Neural cell (in vitro differentiated cells): ENCODE data around the gene EHMT1.

Experiments
- EP300 ChIP-seq: fragments of 450-650 bp; conservative IDR thresholded peaks from 2 replicates; pipeline ENCODE4 v1.6.1; 2014; ENCODE audit warnings: antibody characterized with exemption, mild to moderate bottlenecking, moderate library complexity; ENCODE audit not compliant: poor library complexity, severe bottlenecking
- EZH2 ChIP-seq: fragments of 200-600, 300-800 bp; shearing (Covaris generic), sonication (generic); IDR thresholded peaks from 2 replicates; pipeline ENCODE4 v1.6.1; 2014; ENCODE audit warnings: antibody characterized with exemption, low read length, borderline replicate concordance, mild to moderate bottlenecking; ENCODE audit not compliant: insufficient read depth, poor library complexity, severe bottlenecking
- POLR2AphosphoS5 ChIP-seq: IDR thresholded peaks from 2 replicates; pipeline ENCODE4 v1.6.1; 2012
- RAD21 ChIP-seq: fragments of 450-650 bp; conservative IDR thresholded peaks from 2 replicates; pipeline ENCODE4 v1.6.1; 2014; ENCODE audit warnings: antibody characterized with exemption, mild to moderate bottlenecking, moderate library complexity
- SMC3 ChIP-seq: fragments of 450-650 bp; conservative IDR thresholded peaks from 2 replicates; pipeline ENCODE4 v1.6.1; 2014; ENCODE audit warnings: antibody characterized with exemption, mild to moderate bottlenecking, moderate library complexity; ENCODE audit not compliant: poor library complexity
- TAF1 ChIP-seq: IDR thresholded peaks from 2 replicates; pipeline ENCODE4 v1.6.1; 2012; ENCODE audit warnings: low read depth
- TF ChIP-seq, protein P1 (sequence below): fragments of 450-650 bp; IDR thresholded peaks from 2 replicates; pipeline ENCODE4 v1.5.1; 2014; ENCODE audit warnings: antibody characterized with exemption, mild to moderate bottlenecking, moderate library complexity; ENCODE audit not compliant: poor library complexity, severe bottlenecking
- TF ChIP-seq, protein P2 (sequence below): IDR thresholded peaks from 2 replicates; pipeline ENCODE4 v1.6.1; 2012; ENCODE audit warnings: borderline replicate concordance

DNA sequence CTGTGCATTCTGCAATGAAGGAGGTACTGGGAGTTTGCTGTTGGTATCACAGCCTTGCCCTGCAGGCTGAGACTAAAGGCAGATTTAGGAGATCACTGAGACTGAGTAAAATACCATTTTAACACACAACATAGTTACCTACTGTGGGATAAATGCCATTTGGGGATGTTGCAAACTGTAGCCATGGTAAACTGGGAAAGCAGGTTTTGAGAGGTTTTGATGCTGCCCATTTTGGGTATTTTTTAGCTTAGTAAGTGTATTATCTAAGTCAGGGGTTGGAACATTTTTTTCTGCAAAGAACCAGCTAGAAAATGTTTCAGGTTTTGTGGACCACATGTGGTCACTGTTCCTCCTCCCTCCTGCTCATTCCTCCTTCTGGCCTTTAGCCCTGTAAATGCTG lies 108.9 kb downstream of the EHMT1 start:
- TF ChIP-seq, protein P1, sequence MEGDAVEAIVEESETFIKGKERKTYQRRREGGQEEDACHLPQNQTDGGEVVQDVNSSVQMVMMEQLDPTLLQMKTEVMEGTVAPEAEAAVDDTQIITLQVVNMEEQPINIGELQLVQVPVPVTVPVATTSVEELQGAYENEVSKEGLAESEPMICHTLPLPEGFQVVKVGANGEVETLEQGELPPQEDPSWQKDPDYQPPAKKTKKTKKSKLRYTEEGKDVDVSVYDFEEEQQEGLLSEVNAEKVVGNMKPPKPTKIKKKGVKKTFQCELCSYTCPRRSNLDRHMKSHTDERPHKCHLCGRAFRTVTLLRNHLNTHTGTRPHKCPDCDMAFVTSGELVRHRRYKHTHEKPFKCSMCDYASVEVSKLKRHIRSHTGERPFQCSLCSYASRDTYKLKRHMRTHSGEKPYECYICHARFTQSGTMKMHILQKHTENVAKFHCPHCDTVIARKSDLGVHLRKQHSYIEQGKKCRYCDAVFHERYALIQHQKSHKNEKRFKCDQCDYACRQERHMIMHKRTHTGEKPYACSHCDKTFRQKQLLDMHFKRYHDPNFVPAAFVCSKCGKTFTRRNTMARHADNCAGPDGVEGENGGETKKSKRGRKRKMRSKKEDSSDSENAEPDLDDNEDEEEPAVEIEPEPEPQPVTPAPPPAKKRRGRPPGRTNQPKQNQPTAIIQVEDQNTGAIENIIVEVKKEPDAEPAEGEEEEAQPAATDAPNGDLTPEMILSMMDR, result no peak
- TF ChIP-seq, protein P2, sequence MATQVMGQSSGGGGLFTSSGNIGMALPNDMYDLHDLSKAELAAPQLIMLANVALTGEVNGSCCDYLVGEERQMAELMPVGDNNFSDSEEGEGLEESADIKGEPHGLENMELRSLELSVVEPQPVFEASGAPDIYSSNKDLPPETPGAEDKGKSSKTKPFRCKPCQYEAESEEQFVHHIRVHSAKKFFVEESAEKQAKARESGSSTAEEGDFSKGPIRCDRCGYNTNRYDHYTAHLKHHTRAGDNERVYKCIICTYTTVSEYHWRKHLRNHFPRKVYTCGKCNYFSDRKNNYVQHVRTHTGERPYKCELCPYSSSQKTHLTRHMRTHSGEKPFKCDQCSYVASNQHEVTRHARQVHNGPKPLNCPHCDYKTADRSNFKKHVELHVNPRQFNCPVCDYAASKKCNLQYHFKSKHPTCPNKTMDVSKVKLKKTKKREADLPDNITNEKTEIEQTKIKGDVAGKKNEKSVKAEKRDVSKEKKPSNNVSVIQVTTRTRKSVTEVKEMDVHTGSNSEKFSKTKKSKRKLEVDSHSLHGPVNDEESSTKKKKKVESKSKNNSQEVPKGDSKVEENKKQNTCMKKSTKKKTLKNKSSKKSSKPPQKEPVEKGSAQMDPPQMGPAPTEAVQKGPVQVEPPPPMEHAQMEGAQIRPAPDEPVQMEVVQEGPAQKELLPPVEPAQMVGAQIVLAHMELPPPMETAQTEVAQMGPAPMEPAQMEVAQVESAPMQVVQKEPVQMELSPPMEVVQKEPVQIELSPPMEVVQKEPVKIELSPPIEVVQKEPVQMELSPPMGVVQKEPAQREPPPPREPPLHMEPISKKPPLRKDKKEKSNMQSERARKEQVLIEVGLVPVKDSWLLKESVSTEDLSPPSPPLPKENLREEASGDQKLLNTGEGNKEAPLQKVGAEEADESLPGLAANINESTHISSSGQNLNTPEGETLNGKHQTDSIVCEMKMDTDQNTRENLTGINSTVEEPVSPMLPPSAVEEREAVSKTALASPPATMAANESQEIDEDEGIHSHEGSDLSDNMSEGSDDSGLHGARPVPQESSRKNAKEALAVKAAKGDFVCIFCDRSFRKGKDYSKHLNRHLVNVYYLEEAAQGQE, result no peak
- no peak for TF ChIP-seq EZH2
- no peak for TF ChIP-seq EP300
- no peak for TF ChIP-seq SMC3
- TF ChIP-seq POLR2AphosphoS5, result no peak
- TF ChIP-seq RAD21, result no peak
- TF ChIP-seq TAF1, result no peak
